A549 (cell line): ENCODE measurements around the gene SORD. TPM values are rescaled to one million over a fixed set of nuclear protein-coding genes. Genes with fewer than 3 reads are reported as not detected.

Source experiments
- ATAC-seq, 2 experiments: fragments of 200-7000 bp in 1 of 2; fragments of >200 bp in 1 of 2; cut with Nextera tagmentation in 1 of 2; cut with Tn5 transposase in 1 of 2; 3 replicates each; pipeline versions ENCODE4 v1.8.0 to v1.9.1; 2018 to 2020; ENCODE audit warnings: mild to moderate bottlenecking in 1 of 2, moderate library complexity in 1 of 2
- CTCF ChIA-PET: fragments of 300-600 bp; sonication (Branson Sonifier 250); formaldehyde crosslinking; extraction: SDS; loops from one replicate; lab custom pipeline; 2021; ENCODE audit warnings: antibody characterized with exemption, inconsistent platforms; lab: Yijun Ruan, JAX
- POLR2A ChIA-PET: fragments of 350-600 bp; formaldehyde crosslinking; extraction: SDS; loops from one replicate; lab custom pipeline; 2021; ENCODE audit warnings: antibody characterized with exemption, inconsistent platforms; lab: Yijun Ruan, JAX
- DNase-seq, 2 experiments: peaks; one replicate each; pipeline versions ENCODE4 v3.0.0 to v3.0.0-alpha.2; 2011 to 2016; ENCODE audit warnings: low read depth in 1 of 2, low spot score in 1 of 2
- FAIRE-seq: peaks from 2 replicates; lab custom pipeline; 2011; peaks lifted over from hg19 to GRCh38; lab: Jason Lieb, UNC
- H3K27ac ChIP-seq, 2 experiments: fragments of >200 bp; sonication (Bioruptor Twin); formaldehyde crosslinking; 3 replicates each; pipeline ENCODE4 v1.5.1; 2016 to 2017
- H3K4me1 ChIP-seq: fragments of >200 bp; sonication (Bioruptor Twin); formaldehyde crosslinking; 3 replicates; pipeline ENCODE4 v1.6.1; 2016
- H3K4me2 ChIP-seq: fragments of >200 bp; sonication (Bioruptor Twin); formaldehyde crosslinking; 3 replicates; pipeline ENCODE4 v1.6.1; 2016
- H3K4me3 ChIP-seq: fragments of >200 bp; sonication (Bioruptor Twin); formaldehyde crosslinking; 3 replicates; pipeline ENCODE4 v1.5.1; 2016
- H3K9me3 ChIP-seq: fragments of >200 bp; sonication (Bioruptor Twin); formaldehyde crosslinking; 3 replicates; pipeline ENCODE4 v1.6.1; 2016
- CHD2 ChIP-seq: fragments of 150-350 bp; IDR thresholded peaks from 2 replicates; pipeline ENCODE4 v1.6.1; 2014; ENCODE audit warnings: low read length; ENCODE audit not compliant: partially characterized antibody
- EHF ChIP-seq: fragments of 250-450 bp; sonication (Bioruptor Pico); IDR thresholded peaks from 2 replicates; pipeline ENCODE4 v1.5.0; 2020; ENCODE audit warnings: mild to moderate bottlenecking
- ESRRA ChIP-seq: fragments of 150-350 bp; IDR thresholded peaks from 2 replicates; pipeline ENCODE4 v1.6.1; 2014; ENCODE audit warnings: mild to moderate bottlenecking, low read length, borderline replicate concordance
- FOXS1 ChIP-seq: fragments of 250-450 bp; sonication (Bioruptor Pico); IDR thresholded peaks from 2 replicates; pipeline ENCODE4 v1.5.0; 2020; ENCODE audit warnings: mild to moderate bottlenecking, moderate library complexity
- HEYL ChIP-seq: fragments of 250-450 bp; sonication (Bioruptor Pico); IDR thresholded peaks from 2 replicates; pipeline ENCODE4 v1.8.0; 2021; ENCODE audit warnings: mild to moderate bottlenecking, moderate library complexity
- HOXB13 ChIP-seq: fragments of 250-450 bp; sonication (Bioruptor Pico); IDR thresholded peaks from 2 replicates; pipeline ENCODE4 v1.5.0; 2020; ENCODE audit warnings: low read depth, mild to moderate bottlenecking, moderate library complexity
- HOXB5 ChIP-seq: fragments of 250-450 bp; sonication (Bioruptor Pico); IDR thresholded peaks from 2 replicates; pipeline ENCODE4 v1.5.0; 2020; ENCODE audit warnings: mild to moderate bottlenecking, moderate library complexity
- JUNB ChIP-seq: fragments of >200 bp; sonication (Bioruptor Twin); formaldehyde crosslinking; IDR thresholded peaks from 2 replicates; pipeline ENCODE4 v1.6.1; 2016
- KDM1A ChIP-seq: fragments of 200-600 bp; sonication (generic); IDR thresholded peaks from 2 replicates; pipeline ENCODE4 v1.6.1; 2016; ENCODE audit warnings: low read depth, mild to moderate bottlenecking
- MAFK ChIP-seq: fragments of 450-650 bp; IDR thresholded peaks from 2 replicates; pipeline ENCODE4 v1.6.1; 2014; ENCODE audit not compliant: partially characterized antibody
- MAZ ChIP-seq: fragments of 150-350 bp; IDR thresholded peaks from 2 replicates; pipeline ENCODE4 v1.6.1; 2014; ENCODE audit warnings: antibody characterized with exemption, low read depth, low read length, borderline replicate concordance
- NPAS2 ChIP-seq: fragments of 250-450 bp; sonication (Bioruptor Pico); IDR thresholded peaks from 2 replicates; pipeline ENCODE4 v1.8.0; 2022; ENCODE audit warnings: mild to moderate bottlenecking, moderate library complexity, borderline replicate concordance
- RCOR1 ChIP-seq: fragments of 150-350 bp; IDR thresholded peaks from 2 replicates; pipeline ENCODE4 v1.6.1; 2014; ENCODE audit warnings: antibody characterized with exemption, low read length, low read depth
- ZFP36 ChIP-seq: fragments of 450-650 bp; IDR thresholded peaks from 2 replicates; pipeline ENCODE4 v1.6.1; 2014; ENCODE audit warnings: borderline replicate concordance; ENCODE audit not compliant: partially characterized antibody
- ZNF302 ChIP-seq: fragments of 250-450 bp; sonication (Bioruptor Pico); IDR thresholded peaks from 2 replicates; pipeline ENCODE4 v1.9.0; 2021; ENCODE audit warnings: inconsistent platforms, mild to moderate bottlenecking, moderate library complexity
- WGBS: methylation state at CpG from one replicate; pipeline ENCODE4 v1.1.6; 2017; ENCODE audit errors: missing lambda C conversion rate; 5-methylcytosine and 5-hydroxymethylcytosine counted together
- polyA plus RNA-seq, 4 experiments: library from polyadenylated mRNA; depleted of rRNA in 3 of 4; stranded (reverse); fragments of >200 nt; fragmentation: RNase III in 1 of 4; extraction: RNeasy Plus Mini Kit Qiagen cat#74134 plus additional on column Dnase treatment in 1 of 4; gene quantifications; 2 replicates in 3 of 4; 3 replicates in 1 of 4; pipeline ENCODE4 v1.2.3, GENCODE V29; 2011 to 2017
- TF ChIP-seq, protein P1 (sequence below): IDR thresholded peaks from 2 replicates; pipeline ENCODE4 v1.6.1; 2012
- TF ChIP-seq, protein P2 (sequence below): fragments of 150-350 bp; IDR thresholded peaks from 2 replicates; pipeline ENCODE4 v1.6.1; 2014; ENCODE audit warnings: low read depth, mild to moderate bottlenecking, low read length
- TF ChIP-seq, protein P3 (sequence below): fragments of >200 bp; sonication (Bioruptor Twin); formaldehyde crosslinking; IDR thresholded peaks from 3 replicates; pipeline ENCODE4 v1.5.1; 2016
- TF ChIP-seq, protein P4 (sequence below): IDR thresholded peaks from 2 replicates; pipeline ENCODE4 v1.6.1; 2012; ENCODE audit warnings: low read depth, borderline replicate concordance
- TF ChIP-seq, protein P5 (sequence below): fragments of >200 bp; sonication (Bioruptor Twin); formaldehyde crosslinking; IDR thresholded peaks from 3 replicates; pipeline ENCODE4 v1.6.1; 2016
- TF ChIP-seq, protein P6 (sequence below): fragments of 450-650 bp; IDR thresholded peaks from 2 replicates; pipeline ENCODE4 v1.6.1; 2014; ENCODE audit warnings: antibody characterized with exemption

Gene SORD
- polyA plus RNA-seq, 2 of the 4 experiments (the other 2 are of a cell fraction), result 37.6 to 49.8 TPM

DNA sequence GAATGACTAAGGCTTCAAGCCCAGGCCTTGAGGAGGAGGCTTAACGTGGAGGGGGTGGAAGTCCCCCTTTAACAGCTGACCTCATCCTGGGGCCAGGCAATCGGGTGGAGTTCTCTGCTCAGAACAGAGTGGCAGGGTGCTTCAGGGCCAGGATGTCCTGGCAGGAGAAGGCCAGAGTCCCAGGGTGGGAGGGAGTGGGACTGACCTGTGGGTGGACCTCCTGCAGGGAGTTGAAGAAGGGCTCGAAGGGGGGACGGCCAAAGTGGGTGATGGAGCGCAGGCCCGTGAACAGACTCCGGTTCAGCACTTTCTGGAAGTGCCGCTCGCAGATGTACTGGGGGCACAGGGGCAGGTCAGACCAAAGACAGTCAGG lies 71.3 kb downstream of the SORD start:
- WGBS, result 53% methylated on average over 4 of the region's 9 CpGs
- DNase-seq (no peak), FAIRE-seq (no peak), ATAC-seq (no peak)
- no peak overlapping the region for H3K27ac ChIP-seq
- ChIA-PET POLR2A (no interaction called here), CTCF (interaction anchor here (1.5 kb wide), 1 partner anchor 24 kb away, joined by 5 read pairs; no protein-coding TSS in a partner anchor)
- TF ChIP-seq HOXB13 (CRISPR knock-in tag) (no peak), ESRRA (no peak), ZNF302 (no peak), RCOR1 (no peak), JUNB (no peak), NPAS2 (no peak), KDM1A (no peak), MAZ (no peak), FOXS1 (CRISPR knock-in tag) (no peak), HEYL (CRISPR knock-in tag) (no peak)
- TF ChIP-seq, protein P1, sequence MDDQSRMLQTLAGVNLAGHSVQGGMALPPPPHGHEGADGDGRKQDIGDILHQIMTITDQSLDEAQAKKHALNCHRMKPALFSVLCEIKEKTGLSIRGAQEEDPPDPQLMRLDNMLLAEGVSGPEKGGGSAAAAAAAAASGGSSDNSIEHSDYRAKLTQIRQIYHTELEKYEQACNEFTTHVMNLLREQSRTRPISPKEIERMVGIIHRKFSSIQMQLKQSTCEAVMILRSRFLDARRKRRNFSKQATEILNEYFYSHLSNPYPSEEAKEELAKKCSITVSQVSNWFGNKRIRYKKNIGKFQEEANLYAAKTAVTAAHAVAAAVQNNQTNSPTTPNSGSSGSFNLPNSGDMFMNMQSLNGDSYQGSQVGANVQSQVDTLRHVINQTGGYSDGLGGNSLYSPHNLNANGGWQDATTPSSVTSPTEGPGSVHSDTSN, result no peak
- no peak overlapping the region for H3K4me2 ChIP-seq
- no peaks in the 10 kb centered on the region for H3K9me3 ChIP-seq
- H3K4me1 ChIP-seq, result peaks cover 4% of the 10 kb centered on the region; the same call in 1 of the 3 replicates
- no peak overlapping the region for H3K4me3 ChIP-seq

DNA sequence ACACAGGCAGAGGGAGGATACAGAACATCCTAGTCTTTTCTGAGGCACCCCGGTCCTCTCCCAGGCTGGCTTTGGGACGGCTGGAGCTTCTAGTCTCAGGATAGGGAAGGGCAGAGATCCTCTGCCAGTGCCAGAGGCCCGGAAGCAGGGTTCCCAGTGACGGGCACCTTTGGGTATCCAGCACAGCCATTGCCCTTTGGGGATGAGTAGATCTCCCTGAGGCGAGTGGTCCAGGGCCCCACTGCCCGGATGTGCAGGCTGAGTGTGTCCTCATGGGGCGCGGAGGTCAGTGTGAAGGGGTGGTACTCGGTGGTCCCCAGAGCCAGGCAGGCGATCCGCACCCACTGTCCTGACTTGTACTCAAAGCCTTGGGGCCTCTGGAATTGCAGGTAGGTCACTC lies 72.7 kb downstream of the SORD start:
- Histone ChIP-seq H3K4me3 (no peak overlapping the region), H3K9me3 (no peaks in the 10 kb centered on the region), H3K4me1 (peaks cover 4% of the 10 kb centered on the region; the same call in 1 of the 3 replicates), H3K27ac (no peak overlapping the region), H3K4me2 (no peak overlapping the region)
- FAIRE-seq (no peak), ATAC-seq (no peak), DNase-seq (no peak)
- ChIA-PET POLR2A (no interaction called here), CTCF (no interaction called here)
- 30% methylated on average over 4 of the region's 11 CpGs for WGBS
- TF ChIP-seq ZFP36 (no peak), MAZ (no peak), ZNF302 (no peak), HOXB5 (CRISPR knock-in tag) (no peak), CHD2 (no peak), EHF (CRISPR knock-in tag) (no peak), JUNB (no peak), FOXS1 (CRISPR knock-in tag) (no peak), MAFK (no peak)
- TF ChIP-seq, protein P2, sequence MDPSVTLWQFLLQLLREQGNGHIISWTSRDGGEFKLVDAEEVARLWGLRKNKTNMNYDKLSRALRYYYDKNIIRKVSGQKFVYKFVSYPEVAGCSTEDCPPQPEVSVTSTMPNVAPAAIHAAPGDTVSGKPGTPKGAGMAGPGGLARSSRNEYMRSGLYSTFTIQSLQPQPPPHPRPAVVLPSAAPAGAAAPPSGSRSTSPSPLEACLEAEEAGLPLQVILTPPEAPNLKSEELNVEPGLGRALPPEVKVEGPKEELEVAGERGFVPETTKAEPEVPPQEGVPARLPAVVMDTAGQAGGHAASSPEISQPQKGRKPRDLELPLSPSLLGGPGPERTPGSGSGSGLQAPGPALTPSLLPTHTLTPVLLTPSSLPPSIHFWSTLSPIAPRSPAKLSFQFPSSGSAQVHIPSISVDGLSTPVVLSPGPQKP, result no peak
- TF ChIP-seq, protein P1, result no peak
- TF ChIP-seq, protein P3, sequence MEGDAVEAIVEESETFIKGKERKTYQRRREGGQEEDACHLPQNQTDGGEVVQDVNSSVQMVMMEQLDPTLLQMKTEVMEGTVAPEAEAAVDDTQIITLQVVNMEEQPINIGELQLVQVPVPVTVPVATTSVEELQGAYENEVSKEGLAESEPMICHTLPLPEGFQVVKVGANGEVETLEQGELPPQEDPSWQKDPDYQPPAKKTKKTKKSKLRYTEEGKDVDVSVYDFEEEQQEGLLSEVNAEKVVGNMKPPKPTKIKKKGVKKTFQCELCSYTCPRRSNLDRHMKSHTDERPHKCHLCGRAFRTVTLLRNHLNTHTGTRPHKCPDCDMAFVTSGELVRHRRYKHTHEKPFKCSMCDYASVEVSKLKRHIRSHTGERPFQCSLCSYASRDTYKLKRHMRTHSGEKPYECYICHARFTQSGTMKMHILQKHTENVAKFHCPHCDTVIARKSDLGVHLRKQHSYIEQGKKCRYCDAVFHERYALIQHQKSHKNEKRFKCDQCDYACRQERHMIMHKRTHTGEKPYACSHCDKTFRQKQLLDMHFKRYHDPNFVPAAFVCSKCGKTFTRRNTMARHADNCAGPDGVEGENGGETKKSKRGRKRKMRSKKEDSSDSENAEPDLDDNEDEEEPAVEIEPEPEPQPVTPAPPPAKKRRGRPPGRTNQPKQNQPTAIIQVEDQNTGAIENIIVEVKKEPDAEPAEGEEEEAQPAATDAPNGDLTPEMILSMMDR, result no peak
- TF ChIP-seq, protein P4, sequence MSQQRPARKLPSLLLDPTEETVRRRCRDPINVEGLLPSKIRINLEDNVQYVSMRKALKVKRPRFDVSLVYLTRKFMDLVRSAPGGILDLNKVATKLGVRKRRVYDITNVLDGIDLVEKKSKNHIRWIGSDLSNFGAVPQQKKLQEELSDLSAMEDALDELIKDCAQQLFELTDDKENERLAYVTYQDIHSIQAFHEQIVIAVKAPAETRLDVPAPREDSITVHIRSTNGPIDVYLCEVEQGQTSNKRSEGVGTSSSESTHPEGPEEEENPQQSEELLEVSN, result no peak
- TF ChIP-seq, protein P5, sequence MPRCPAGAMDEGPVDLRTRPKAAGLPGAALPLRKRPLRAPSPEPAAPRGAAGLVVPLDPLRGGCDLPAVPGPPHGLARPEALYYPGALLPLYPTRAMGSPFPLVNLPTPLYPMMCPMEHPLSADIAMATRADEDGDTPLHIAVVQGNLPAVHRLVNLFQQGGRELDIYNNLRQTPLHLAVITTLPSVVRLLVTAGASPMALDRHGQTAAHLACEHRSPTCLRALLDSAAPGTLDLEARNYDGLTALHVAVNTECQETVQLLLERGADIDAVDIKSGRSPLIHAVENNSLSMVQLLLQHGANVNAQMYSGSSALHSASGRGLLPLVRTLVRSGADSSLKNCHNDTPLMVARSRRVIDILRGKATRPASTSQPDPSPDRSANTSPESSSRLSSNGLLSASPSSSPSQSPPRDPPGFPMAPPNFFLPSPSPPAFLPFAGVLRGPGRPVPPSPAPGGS, result no peak
- TF ChIP-seq, protein P6, sequence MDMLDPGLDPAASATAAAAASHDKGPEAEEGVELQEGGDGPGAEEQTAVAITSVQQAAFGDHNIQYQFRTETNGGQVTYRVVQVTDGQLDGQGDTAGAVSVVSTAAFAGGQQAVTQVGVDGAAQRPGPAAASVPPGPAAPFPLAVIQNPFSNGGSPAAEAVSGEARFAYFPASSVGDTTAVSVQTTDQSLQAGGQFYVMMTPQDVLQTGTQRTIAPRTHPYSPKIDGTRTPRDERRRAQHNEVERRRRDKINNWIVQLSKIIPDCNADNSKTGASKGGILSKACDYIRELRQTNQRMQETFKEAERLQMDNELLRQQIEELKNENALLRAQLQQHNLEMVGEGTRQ, result no peak
